Activated T-helper 1 cell treated with anti-CD3 and anti-CD28 coated beads, Interleukin-12 subunit alpha, Interleukin-12 subunit beta, Interleukin-2, Interleukin-4 antibody, amounts not matched to agents 30 ng/mL and 10 ng/mL and 1 ng/mL, durations not matched to agents 14 hours and 24 hours and 36 hours (primary cell): Measurements from ENCODE around the gene NCAPG2. TPM values are rescaled to one million over a fixed set of nuclear protein-coding genes. Genes with fewer than 3 reads are reported as not detected.

ENCODE experiments used
- DNase-seq: peaks from one replicate; pipeline ENCODE4 v3.0.0; 2021; ENCODE audit warnings: low spot score
- H3K27ac Mint-ChIP-seq: one replicate; pipeline ENCODE4 v1.8.0; 2021; ENCODE audit warnings: mild to moderate bottlenecking, mixed read lengths
- H3K27me3 Mint-ChIP-seq: one replicate; pipeline ENCODE4 v1.8.0; 2022; ENCODE audit warnings: mild to moderate bottlenecking, moderate library complexity, mixed read lengths; ENCODE audit not compliant: insufficient read depth
- H3K36me3 Mint-ChIP-seq: one replicate; pipeline ENCODE4 v1.8.0; 2021; ENCODE audit warnings: low read depth, mixed read lengths
- H3K4me1 Mint-ChIP-seq: one replicate; pipeline ENCODE4 v1.8.0; 2021; ENCODE audit warnings: low read depth, mixed read lengths
- H3K4me3 Mint-ChIP-seq: one replicate; pipeline ENCODE4 v1.8.0; 2021; ENCODE audit warnings: mild to moderate bottlenecking, moderate library complexity, mixed read lengths
- H3K9me3 Mint-ChIP-seq: one replicate; pipeline ENCODE4 v1.8.0; 2021; ENCODE audit warnings: mixed read lengths
- intact Hi-C: fragments of 100-400 bp; cut with micrococcal nuclease; formaldehyde crosslinking; loops from one replicate; pipeline ENCODE4 v1.15.1; 2024
- total RNA-seq: library from RNA; stranded (reverse); gene quantifications from 2 replicates; pipeline ENCODE4 v1.2.3, GENCODE V29; 2022

NCAPG2 gene
- total RNA-seq, 1 donor from 2014 or later = 76.5 TPM

DNA sequence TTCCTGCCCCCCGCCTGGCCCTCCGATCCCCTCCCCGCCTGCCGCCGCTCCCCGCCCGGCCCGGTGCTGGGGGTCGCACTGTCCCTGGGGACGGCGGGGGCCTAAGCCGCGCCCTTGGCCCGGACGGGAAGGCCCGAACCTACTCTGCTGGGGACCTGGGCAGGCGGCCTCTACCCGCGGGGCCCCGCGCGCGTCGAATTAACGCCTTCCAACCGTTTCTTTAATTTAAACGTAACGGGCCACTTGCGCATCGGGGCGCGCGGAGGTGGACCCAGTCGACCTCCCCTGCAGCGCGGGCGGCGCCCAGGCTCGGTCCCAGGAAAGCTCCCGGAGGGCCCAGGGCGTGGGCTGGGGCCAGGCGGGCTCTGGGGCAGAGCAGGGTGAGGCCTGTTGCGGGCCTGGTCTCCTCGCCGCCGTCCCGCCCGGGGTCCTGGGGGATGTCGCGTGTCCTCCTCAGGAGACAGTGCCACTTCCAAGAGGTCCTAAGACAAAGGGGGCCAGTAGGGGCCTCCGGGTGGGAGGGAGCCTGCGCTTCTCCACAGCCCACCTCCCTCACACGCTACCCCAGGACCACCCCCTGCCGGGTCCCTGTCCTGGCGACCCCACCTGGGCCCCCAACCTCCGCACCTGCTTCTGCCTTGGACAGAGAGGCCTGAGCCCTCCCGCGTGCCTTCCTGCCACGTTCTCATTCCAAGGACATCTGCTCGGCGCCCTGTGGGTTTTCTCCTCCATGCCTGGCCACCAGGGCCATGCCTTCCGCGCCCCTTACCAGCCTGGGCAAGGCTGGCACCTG is 116.3 kb downstream of the NCAPG2 start:
- no peaks in the 10 kb centered on the region for H3K36me3 Mint-ChIP-seq
- intact Hi-C loops = no loop called here
- no peak for DNase-seq
- peaks cover 4% of the 10 kb centered on the region for H3K9me3 Mint-ChIP-seq
- no peak overlapping the region for H3K27ac Mint-ChIP-seq
- H3K4me1 Mint-ChIP-seq = no peaks in the 10 kb centered on the region
- H3K4me3 Mint-ChIP-seq = peak overlapping the region; percentile 20
- H3K27me3 Mint-ChIP-seq = peaks cover 13% of the 10 kb centered on the region

DNA sequence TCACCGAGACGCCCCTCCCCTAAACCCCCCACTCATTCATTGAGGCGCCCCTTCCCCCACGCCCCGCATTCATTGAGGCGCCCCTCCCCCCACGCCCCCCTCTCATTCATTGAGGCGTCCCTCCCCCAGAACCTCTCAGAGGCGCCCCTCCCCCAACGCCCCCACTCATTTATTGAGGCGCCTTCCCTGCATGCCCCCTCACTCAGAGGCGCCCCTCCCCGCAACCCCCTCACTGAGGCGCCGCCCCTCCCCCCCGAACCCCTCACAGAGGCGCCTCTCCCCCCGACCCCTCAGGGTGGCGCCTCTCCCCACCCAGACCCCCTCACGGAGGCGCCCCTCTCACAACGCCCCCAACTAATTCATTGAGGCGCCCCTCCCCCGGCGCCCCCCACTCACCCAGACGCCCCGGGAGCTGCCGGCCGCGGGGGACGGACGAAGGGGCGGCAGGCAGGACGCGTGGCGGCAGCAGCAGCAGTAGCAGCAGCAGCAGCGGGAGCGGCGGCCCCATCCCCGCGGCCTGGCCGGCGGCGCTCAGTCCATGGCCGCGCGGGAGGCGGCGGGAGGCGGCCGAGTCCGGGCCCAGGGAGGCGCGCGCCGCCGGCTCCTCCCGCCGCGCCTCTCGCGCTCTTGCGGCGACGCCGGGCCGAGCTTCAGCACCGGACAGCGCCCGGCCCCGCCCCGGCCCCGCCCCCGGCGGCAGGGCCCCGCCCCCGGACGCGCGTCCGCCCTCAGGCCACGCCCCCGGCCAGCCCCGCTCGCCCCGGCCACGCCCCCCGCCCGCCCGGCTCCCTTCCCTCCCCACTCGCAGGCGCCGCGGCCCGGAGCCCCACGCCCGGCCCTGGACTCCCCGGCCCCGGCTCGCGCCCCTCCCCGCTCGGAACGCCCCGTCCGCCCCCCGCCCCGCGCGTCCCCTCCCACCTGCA is 117.2 kb downstream of the NCAPG2 start, which contains the start of gene PTPRN2:
Gene PTPRN2, minus strand, starts transcription at position 662 of the 923 bp plus-strand sequence.
- Mint-ChIP-seq H3K27me3 (peaks cover 14% of the 10 kb centered on the region), H3K36me3 (no peaks in the 10 kb centered on the region), H3K9me3 (no peaks in the 10 kb centered on the region), H3K4me1 (no peaks in the 10 kb centered on the region), H3K27ac (no peak within 1 kb of the TSS), H3K4me3 (peak within 1 kb of the TSS; percentile 20)
- intact Hi-C loops = no loop called here
- peak; percentile 36 for DNase-seq

- peaks cover 14% of the 10 kb centered on the region for H3K27me3 Mint-ChIP-seq
- no peaks in the 10 kb centered on the region for H3K4me1 Mint-ChIP-seq
- H3K4me3 Mint-ChIP-seq = no peak overlapping the region
- intact Hi-C loops = no loop called here
- H3K27ac Mint-ChIP-seq = no peak overlapping the region
- no peaks in the 10 kb centered on the region for H3K9me3 Mint-ChIP-seq
- H3K36me3 Mint-ChIP-seq = no peaks in the 10 kb centered on the region
- no peak for DNase-seq
Observed at GRCh38 chr7:158586499-158587161, 118.0 kb downstream of the NCAPG2 start.

GRCh38 chr7:158585721-158586498 is 118.7 kb downstream of the NCAPG2 start:
- H3K36me3 Mint-ChIP-seq = no peaks in the 10 kb centered on the region
- peaks cover 14% of the 10 kb centered on the region for H3K27me3 Mint-ChIP-seq
- H3K9me3 Mint-ChIP-seq = no peaks in the 10 kb centered on the region
- peak overlapping the region; percentile 57 for H3K4me3 Mint-ChIP-seq
- no peaks in the 10 kb centered on the region for H3K4me1 Mint-ChIP-seq
- H3K27ac Mint-ChIP-seq = peak overlapping the region; percentile 61
- intact Hi-C loops = no loop called here
- no peak for DNase-seq

- peaks cover 13% of the 10 kb centered on the region for H3K27me3 Mint-ChIP-seq
- H3K4me3 Mint-ChIP-seq = no peak overlapping the region
- no peaks in the 10 kb centered on the region for H3K36me3 Mint-ChIP-seq
- no peak for DNase-seq
- H3K9me3 Mint-ChIP-seq = peaks cover 13% of the 10 kb centered on the region
- intact Hi-C loops = no loop called here
- no peak overlapping the region for H3K27ac Mint-ChIP-seq
- no peaks in the 10 kb centered on the region for H3K4me1 Mint-ChIP-seq
Observed at GRCh38 chr7:158584407-158584806, 120.2 kb downstream of the NCAPG2 start.

- Mint-ChIP-seq H3K27ac (no peak overlapping the region), H3K9me3 (peaks cover 16% of the 10 kb centered on the region)
- intact Hi-C loops = no loop called here
Observed at GRCh38 chr7:158583810-158584209, 120.8 kb downstream of the NCAPG2 start.

DNA sequence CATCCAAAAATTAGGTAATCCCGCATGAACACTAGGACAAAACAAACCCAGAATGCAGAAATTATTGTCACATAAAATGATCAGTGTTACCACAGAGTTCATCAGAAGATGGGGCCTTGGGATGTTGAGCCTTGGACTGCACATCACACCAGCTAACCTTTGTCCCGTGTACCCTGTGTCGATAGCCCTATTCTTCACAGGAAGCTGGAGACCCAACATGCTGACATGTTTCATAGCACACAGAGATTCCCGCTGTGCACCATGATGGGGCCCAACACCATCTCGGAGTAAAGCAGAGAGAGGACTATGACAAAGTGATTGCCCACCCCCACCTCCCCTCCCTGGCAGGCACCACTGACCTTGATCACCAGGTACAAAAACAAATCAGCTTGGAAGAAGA is 121.5 kb downstream of the NCAPG2 start:
- Mint-ChIP-seq H3K9me3 (peaks cover 16% of the 10 kb centered on the region), H3K4me3 (no peak overlapping the region), H3K36me3 (no peaks in the 10 kb centered on the region), H3K27ac (no peak overlapping the region), H3K27me3 (peaks cover 7% of the 10 kb centered on the region), H3K4me1 (no peaks in the 10 kb centered on the region)
- intact Hi-C loops = no loop called here
- no peak for DNase-seq

More at GRCh38 chr7:158583810-158584209, 120.8 kb downstream of the NCAPG2 start:
- no peak for DNase-seq
- no peak overlapping the region for H3K4me3 Mint-ChIP-seq
- peaks cover 7% of the 10 kb centered on the region for H3K27me3 Mint-ChIP-seq
- H3K4me1 Mint-ChIP-seq = no peaks in the 10 kb centered on the region
- no peaks in the 10 kb centered on the region for H3K36me3 Mint-ChIP-seq

GRCh38 chr7:158582089-158582456 is 122.5 kb downstream of the NCAPG2 start:
- H3K4me3 Mint-ChIP-seq = no peak overlapping the region
- no peaks in the 10 kb centered on the region for H3K36me3 Mint-ChIP-seq
- H3K27me3 Mint-ChIP-seq = peaks cover 7% of the 10 kb centered on the region
- H3K27ac Mint-ChIP-seq = no peak overlapping the region
- intact Hi-C loops = no loop called here
- H3K4me1 Mint-ChIP-seq = no peaks in the 10 kb centered on the region
- peaks cover 16% of the 10 kb centered on the region for H3K9me3 Mint-ChIP-seq
- no peak for DNase-seq

DNA sequence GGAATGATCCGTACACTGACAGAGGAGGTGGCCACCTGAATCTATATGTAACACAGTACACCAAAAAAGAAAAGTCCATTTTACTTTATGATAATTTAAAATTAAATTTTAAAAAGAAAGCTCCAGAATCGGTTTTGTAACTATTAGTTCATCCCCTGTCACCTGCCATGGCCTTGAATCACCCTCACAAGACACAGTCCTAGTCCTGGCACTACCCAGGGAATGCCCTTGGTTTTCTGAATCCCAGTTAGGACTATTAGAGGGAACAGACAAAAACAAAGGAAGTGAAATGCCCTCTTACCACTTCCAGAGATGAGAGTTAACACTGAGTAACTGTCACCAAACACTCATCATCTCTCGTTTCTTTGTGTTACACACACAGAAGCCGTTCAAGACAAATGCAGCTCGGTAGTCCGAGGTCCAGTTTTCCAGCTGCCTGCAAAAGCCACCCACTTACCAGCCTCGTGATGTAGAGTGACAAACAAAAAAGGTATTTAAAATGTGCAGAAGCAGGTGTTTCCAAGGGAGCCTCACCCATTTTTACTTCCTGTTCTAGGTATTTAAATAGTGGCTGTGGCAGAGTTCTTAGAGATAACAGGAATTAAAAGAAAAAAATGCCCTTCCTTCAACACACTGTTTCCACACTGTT is 123.0 kb downstream of the NCAPG2 start:
- intact Hi-C loops = no loop called here
- Mint-ChIP-seq H3K4me1 (no peaks in the 10 kb centered on the region), H3K27ac (no peak overlapping the region), H3K27me3 (peaks cover 7% of the 10 kb centered on the region), H3K4me3 (no peak overlapping the region), H3K9me3 (peaks cover 16% of the 10 kb centered on the region), H3K36me3 (no peaks in the 10 kb centered on the region)
- DNase-seq = no peak
